ENCODE measurements around the gene VPS18.
A peak's percentile ranks its signal among the peaks of the same experiment; 100 is the strongest.

VPS18 gene

DNA sequence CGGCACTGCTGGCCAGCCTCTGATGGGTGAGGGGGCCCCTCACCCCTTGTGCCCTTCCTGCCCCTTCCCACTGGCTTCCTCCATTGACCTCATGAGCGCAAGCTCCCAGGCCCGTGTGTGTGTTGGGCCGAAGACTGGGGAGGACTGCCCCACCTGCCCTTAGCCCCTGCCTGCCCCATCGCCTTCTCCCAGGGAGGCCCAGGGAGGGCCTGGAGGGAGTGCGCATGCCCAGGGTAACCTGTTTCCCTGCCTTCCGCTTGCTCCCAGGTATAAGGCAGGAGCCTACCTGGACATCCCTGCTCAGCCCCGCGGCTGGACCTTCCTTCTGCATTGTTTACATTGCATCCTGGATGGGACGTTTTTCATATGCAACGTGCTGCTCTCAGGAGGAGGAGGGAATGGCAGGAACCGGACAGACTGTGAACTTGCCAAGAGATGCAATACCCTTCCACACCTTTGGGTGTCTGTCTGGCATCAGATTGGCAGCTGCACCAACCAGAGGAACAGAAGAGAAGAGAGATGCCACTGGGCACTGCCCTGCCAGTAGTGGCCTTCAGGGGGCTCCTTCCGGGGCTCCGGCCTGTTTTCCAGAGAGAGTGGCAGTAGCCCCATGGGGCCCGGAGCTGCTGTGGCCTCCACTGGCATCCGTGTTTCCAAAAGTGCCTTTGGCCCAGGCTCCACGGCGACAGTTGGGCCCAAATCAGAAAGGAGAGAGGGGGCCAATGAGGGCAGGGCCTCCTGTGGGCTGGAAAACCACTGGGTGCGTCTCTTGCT, 43.7 kb downstream of the VPS18 start:
- ChIA-PET POLR2A (no interaction called here), CTCF (interaction anchor here (1.4 to 10.9 kb wide), 3 partner anchors 11 to 248 kb away, joined by 3 to 167 read pairs (median 131); partner anchors contain the start of gene DLL4)
- TF ChIP-seq, protein P1, sequence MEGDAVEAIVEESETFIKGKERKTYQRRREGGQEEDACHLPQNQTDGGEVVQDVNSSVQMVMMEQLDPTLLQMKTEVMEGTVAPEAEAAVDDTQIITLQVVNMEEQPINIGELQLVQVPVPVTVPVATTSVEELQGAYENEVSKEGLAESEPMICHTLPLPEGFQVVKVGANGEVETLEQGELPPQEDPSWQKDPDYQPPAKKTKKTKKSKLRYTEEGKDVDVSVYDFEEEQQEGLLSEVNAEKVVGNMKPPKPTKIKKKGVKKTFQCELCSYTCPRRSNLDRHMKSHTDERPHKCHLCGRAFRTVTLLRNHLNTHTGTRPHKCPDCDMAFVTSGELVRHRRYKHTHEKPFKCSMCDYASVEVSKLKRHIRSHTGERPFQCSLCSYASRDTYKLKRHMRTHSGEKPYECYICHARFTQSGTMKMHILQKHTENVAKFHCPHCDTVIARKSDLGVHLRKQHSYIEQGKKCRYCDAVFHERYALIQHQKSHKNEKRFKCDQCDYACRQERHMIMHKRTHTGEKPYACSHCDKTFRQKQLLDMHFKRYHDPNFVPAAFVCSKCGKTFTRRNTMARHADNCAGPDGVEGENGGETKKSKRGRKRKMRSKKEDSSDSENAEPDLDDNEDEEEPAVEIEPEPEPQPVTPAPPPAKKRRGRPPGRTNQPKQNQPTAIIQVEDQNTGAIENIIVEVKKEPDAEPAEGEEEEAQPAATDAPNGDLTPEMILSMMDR (IDR thresholded peaks at IDR 0.05; ENCODE audit: control extremely low read depth, extremely low read depth, low read depth, missing control alignments): no peak
- no peak for DNase-seq (ENCODE audit: extremely low spot score)

DNA sequence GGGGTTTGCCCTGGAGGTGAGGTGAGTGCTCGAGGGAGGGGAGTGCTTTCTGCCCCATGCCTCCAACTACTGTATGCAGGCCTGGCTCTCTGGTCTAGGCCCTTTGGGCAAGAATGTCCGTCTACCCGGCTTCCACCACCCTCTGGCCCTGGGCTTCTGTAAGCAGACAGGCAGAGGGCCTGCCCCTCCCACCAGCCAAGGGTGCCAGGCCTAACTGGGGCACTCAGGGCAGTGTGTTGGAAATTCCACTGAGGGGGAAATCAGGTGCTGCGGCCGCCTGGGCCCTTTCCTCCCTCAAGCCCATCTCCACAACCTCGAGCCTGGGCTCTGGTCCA, 44.3 kb downstream of the VPS18 start:
- ChIA-PET CTCF (interaction anchor here (5.2 to 5.4 kb wide), 2 partner anchors 12 to 32 kb away, joined by 73 to 167 read pairs; partner anchors contain the start of gene DLL4), POLR2A (no interaction called here)
- no peak for DNase-seq (ENCODE audit: extremely low spot score)
- TF ChIP-seq, protein P1 (IDR thresholded peaks at IDR 0.05; ENCODE audit: control extremely low read depth, extremely low read depth, low read depth, missing control alignments): no peak

DNA sequence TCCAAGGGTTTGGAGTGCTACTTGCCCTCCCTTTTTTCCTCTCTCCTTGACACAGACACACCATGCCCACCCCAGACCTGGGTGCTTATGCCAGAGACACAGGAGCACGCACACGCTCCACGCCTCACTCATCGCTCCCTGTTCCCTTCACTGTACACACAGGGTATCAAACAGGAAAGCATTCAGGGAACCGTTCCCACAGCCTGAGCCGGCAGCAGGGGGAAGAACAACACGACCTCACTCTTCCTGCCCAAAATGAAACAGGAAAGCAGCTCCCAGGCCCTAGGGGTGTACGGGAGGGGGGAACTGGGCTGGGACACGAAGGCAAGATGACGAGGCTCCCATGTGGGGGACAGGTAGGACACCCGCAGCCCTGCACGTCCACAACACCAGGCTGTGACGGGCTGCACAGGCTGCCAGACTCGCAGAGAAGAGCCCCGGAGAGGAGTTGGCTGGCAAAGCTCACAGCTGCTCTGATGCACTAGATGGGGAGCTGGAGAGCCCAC, 46.1 kb downstream of the VPS18 start:
- ChIA-PET CTCF (interaction anchor here (0.7 to 5.4 kb wide), 25 partner anchors 12 to 314 kb away, joined by 3 to 167 read pairs (median 5); partner anchors contain the start of genes CHAC1, DLL4 and VPS18), POLR2A (interaction anchor here (0.6 kb wide), 1 partner anchor 12 kb away, joined by 4 read pairs; no protein-coding TSS in a partner anchor)

DNA sequence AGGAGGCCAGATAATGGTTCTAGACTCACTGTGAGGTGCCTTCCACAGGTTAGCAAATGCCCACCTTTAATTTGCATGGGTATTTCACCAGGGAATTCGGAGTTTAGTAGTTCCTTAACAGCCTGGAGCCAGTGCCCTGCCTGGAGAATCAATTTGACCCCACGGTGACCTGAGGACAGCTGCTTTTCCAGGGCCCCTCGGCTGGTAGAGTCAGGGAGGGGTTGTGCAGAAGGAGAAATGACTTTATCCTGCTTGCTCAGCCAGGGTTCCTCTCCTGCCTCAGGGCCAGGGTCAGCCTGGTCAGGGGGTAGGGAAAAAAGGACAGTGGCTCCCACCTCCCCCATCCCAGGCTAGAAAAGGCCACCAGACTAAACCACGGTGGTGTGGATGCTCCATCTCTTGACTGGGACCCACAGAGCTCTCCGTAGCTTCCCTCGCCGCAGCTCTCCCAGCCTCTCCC, 46.8 kb downstream of the VPS18 start:
- ChIA-PET POLR2A (interaction anchor here (0.6 to 1.0 kb wide), 3 partner anchors 12 to 17 kb away, joined by 3 to 4 read pairs (median 4); partner anchors contain the start of gene CHAC1), CTCF (interaction anchor here (0.9 to 5.4 kb wide), 50 partner anchors 12 to 480 kb away, joined by 3 to 167 read pairs (median 5); partner anchors contain the start of genes CHAC1, CHP1, DLL4 and EXD1)
- DNase-seq (ENCODE audit: extremely low spot score): no peak

More for the DNA sequence above, 46.1 kb downstream of the VPS18 start:
- TF ChIP-seq, protein P1 (IDR thresholded peaks at IDR 0.05; ENCODE audit: control extremely low read depth, extremely low read depth, low read depth, missing control alignments): no peak
- DNase-seq (ENCODE audit: extremely low spot score): no peak

DNA sequence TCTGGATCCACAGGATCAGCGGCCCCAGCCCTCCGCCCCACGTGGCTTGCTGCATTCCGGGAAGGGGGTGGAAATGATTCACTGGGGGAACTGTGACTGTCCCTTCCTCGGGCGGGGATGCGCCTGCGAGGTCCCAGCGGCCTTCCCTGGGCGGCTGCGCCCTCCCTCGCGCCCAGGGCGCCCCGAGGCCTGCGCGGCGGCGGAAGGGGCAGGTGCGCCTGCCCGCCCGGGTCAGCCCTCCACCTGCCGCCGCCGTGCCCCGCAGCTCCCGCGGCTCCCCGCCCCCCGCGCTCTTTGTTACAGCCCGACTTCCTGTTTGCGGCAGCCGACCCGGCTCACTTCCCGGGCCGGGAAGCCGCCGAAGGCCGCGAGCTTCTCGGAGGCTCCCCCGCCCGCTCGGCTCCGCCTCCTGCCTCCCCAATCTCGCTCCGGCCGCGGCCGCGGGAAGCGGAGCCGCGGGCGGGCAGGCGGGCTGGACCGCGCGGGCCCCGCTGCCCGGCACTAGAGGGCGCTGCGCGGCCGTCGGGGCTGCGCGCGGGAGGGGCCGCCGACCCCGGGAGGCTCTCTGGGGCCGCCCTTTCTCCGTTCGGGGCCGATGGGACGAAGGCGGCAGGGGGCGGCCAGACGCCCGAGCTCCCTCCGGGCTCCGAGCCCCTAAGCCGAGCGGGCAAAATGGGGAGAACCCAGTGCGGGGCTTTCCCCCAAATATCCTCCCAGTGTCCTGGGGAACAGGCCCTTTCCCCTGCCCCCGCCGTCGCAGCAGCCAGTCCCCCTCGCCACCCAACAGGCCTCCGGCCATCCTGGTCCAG, 47.5 kb downstream of the VPS18 start:
- peak; percentile 91 for DNase-seq (ENCODE audit: extremely low spot score)
- TF ChIP-seq, protein P1 (IDR thresholded peaks at IDR 0.05; ENCODE audit: control extremely low read depth, extremely low read depth, low read depth, missing control alignments): peak; percentile 93
- POLR2A ChIA-PET: interaction anchor here (0.9 to 1.0 kb wide), 2 partner anchors 11 to 18 kb away, joined by 3 to 4 read pairs; partner anchors contain the start of gene CHAC1
- CTCF ChIA-PET: interaction anchor here (0.8 to 5.4 kb wide), 52 partner anchors 11 to 480 kb away, joined by 3 to 167 read pairs (median 5); partner anchors contain the start of genes CHAC1, CHP1, DLL4 and EXD1

More for the DNA sequence above, 46.8 kb downstream of the VPS18 start:
- TF ChIP-seq, protein P1 (IDR thresholded peaks at IDR 0.05; ENCODE audit: control extremely low read depth, extremely low read depth, low read depth, missing control alignments): no peak

Data from GM10248 (cell line).